GM19467 (cell line): Measurements from ENCODE around the gene IFT52.
"Not testable (repeated sequence)": the region's sequence is repeated elsewhere in the genome, so short reads cannot be mapped to it uniquely, and the experiment has no call there.

Experiments
- ATAC-seq: cut with Tn5 transposase; IDR thresholded peaks from one replicate; pipeline ENCODE4 v1.9.1; 2021; ENCODE audit warnings: mild to moderate bottlenecking, moderate library complexity; ENCODE audit not compliant: unreplicated experiment

Gene IFT52

DNA sequence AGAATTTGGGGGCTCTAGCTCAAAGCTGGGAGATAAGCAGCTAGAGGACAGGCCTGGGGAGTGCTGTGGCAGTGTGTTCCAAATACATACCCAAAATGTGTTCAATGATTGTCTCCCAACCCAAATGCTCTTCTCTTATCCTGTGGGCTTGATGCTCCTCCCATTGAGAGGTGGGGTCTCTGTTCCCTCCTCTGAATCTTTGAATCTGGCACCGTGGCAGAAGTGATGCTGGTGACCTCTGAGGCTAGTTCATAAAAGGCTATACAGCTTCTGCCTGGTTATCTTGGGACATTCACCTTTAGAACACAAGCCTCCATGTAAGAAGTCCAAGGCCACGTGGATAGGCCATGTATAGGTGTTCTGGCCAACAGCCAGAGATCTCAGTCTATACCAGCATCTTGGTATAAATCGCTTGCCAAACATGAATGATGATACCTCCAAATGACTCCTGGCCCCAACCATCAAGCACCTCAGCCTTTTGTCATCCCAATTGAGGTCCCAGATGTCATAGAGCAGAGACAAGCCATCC lies 60.3 kb downstream of the IFT52 start:
- ATAC-seq: no peak

DNA sequence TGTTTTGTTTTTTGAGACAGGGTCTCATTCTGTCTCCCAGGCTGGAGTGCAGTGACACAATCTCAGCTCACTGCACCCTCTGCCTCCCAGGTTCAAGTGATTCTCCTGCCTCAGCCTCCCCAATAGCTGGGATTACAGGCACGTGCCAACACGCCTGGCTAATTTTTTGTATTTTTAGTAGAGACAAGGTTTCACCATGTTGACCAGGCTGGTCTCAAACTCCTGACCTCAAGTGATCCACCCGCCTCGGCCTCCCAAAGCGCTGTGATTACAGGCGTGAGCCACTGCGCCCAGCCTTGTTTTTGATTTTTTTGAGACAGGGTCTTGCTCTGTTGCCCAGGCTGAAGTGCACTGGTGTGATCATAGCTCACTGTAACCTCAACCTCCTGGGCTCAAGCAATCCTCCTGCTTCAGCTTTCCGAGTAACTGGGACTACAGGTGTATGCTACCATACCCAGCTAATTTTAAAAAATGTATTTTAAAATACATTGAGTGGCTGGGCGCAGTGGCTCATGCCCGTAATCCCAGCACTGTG lies 61.0 kb downstream of the IFT52 start:
- not testable (repeated sequence) for ATAC-seq

GRCh38 chr20:43653966-43654365 lies 63.2 kb downstream of the IFT52 start:
- ATAC-seq: no peak

DNA sequence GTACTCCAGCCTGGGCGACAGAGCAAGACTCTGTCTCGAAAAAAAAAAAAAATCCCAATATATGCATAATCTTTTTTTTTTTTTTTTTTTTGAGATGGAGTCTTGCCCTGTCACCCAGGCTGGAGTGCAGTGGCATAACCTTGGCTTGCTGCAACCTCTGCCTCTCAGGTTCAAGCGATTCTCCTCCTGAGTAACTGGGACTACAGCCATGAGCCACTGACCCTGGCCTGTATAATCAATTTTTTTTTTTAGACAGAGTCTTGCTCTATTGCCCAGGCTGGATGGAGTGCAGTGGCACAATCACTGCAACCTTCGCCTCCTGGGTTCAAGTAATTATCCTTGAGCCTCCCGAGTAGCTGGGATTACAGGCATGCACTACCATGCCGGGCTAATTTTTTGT lies 64.4 kb downstream of the IFT52 start:
- ATAC-seq: not testable (repeated sequence)

- no peak for ATAC-seq
Observed at GRCh38 chr20:43655937-43656336, 65.2 kb downstream of the IFT52 start.

- no peak for ATAC-seq
Observed at GRCh38 chr20:43658069-43658722, 67.5 kb downstream of the IFT52 start.

- ATAC-seq: no peak
Observed at GRCh38 chr20:43658723-43659419, 68.1 kb downstream of the IFT52 start.

DNA sequence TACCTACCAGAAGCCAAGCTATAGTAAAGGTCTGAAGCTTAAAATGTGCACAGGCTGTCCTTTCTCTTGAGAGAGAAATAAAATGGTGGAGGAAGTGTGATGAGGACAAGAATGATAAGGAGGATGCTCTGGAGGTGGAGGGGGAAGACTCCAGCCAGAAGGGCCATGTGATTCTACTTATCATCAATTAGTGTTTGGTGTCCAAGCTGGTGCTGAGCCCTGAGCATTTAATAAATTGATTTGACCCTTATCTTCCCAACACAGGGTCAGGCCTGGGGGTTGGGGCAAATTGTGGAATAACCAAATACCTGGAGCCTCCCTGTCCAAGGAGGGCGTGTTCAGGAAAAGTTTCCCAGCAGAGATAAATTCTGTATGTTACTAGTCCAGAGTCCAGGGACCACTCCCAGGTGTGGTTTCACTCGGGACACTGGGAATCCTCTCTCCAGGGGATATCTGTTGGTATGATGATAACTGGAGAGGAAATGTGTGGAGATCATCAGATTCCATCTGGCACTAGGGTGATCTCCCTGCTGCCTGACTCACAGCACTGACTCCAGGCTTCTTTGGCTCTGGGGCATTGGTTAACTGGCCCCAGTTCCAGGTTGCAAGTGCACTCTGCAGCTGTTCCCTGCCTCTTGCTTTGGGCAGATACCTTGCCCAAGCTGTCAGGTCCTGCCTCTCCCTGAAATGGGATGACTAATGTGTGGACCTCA lies 72.4 kb downstream of the IFT52 start:
- no peak for ATAC-seq

GRCh38 chr20:43665466-43666176 lies 74.9 kb downstream of the IFT52 start:
- ATAC-seq: no peak

DNA sequence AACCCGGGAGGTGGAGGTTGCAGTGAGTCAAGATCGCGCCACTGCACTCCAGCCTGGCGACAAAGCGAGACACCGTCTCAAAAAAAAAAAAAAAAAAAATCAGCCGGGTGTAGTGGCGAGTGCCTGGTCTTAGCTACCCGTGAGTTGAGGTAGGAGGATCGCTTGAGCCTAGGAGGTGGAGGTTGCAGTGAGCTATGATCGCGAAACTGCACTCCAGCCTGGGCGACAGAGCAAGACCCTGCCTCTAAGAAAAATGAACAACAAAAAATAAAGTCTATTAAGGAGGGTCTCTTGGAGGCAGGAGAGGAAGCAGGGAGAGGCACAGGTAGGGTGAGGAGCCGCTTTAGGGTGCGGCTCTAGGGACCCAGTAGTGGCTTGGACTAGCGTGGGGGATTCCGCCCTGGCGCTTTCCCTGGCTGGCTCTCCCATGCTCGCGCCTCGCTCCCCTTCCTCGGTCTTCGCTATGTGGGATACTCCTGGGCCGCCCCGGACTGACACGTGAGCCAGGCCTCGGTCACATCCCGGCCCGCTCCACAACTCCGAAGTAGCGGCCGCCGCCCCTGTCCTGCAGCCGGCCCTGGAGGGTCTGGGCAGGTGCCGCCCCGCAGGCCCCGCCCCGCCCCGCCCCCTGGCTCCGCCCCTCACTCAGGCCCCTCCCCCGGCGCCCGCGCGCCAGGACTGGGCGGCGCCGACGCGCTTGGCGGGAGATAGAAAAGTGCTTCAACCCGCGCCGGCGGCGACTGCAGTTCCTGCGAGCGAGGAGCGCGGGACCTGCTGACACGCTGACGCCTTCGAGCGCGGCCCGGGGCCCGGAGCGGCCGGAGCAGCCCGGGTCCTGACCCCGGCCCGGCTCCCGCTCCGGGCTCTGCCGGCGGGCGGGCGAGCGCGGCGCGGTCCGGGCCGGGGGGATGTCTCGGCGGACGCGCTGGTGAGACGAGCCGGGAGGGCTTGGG lies 75.9 kb downstream of the IFT52 start, which contains the start of gene MYBL2:
Gene MYBL2 (plus strand): TSS at position 739 of the 953 bp plus-strand sequence. CDS start 170 bp downstream, at position 909.
- ATAC-seq: no peak

GRCh38 chr20:43667341-43668132 lies 76.8 kb downstream of the IFT52 start:
- ATAC-seq: no peak

- ATAC-seq: no peak
Observed at GRCh38 chr20:43669332-43669731, 78.6 kb downstream of the IFT52 start.

DNA sequence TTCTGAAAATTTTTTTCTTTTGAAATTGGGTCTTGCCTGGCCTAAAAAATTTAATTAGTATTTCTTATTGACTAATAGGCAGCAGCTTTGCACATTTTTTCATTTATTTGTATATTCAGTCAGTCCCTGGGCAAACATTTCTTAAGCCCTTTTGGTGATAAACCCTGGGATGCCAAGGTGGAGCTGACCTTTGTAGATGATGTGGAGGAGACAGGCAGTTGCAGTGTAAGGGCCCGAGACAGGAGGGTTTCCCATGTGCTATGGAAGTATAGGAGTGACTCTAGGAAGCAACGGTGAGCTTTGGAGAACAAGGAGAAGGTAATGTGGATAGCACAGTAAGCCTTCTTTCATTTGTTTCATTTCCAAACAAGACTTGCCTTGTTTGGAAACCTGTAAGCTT lies 79.7 kb downstream of the IFT52 start:
- no peak for ATAC-seq

- ATAC-seq: no peak
Observed at GRCh38 chr20:43676368-43676767, 85.6 kb downstream of the IFT52 start.

GRCh38 chr20:43680981-43681380 lies 90.2 kb downstream of the IFT52 start:
- ATAC-seq: no peak

DNA sequence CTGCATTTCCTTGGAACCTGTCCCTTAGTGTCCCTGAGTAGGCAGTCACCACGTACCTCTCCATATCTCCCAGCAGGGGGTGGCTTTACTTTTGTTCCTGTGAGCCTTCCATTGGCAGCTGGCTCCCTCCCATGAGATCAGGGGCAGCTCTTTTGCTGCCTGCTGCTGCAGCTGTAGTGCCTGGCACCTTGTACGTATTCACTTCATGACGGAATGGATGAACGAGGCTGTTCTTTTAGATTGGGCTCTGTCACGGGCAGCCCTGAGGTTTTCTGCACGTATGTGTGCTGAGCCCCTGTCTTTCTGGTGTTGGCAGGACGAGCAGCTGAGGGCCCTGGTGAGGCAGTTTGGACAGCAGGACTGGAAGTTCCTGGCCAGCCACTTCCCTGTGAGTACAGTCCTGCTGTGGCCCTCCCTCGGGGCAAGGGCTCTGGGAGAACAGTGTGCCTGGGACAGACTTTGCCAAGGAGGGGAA lies 90.8 kb downstream of the IFT52 start:
- peak; percentile 12 for ATAC-seq

DNA sequence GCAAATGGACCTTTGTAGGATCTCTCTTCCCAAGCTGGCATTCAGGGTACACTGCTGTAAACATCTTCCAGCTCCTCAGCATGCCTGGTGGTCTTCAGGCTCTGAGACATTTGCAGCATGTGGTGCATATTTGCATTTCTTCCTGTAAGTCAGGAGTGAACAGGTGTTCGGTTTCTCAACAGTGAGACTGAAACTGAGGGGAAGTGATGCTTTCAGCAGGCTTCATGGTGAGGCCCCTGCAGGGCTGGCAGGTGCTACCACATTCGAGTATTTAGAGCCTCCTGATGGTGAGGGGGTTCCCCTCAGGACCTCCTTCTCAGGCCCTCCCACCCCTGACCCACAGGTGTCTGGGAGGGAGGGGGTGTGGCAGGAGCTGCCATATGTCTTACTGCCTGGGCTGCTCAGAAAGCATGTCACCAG lies 91.3 kb downstream of the IFT52 start:
- ATAC-seq: peak; percentile 90

DNA sequence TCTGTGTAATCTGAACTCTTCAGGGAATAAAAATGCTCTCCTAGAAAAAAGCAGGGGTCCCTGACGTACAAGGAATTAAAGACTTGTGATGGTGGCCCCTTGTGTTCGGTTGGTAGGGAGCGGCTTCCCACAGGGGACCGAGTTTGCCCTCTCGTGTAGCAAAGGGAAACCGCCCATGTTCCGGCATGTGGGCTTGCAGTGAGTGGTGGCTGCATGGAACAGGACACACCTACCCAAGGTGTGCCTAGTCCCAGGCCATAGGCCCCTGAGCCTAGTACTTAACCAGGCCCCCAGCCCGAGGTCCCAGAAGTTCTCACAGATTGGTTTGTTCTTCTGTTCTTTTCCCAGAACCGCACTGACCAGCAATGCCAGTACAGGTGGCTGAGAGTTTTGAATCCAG lies 91.7 kb downstream of the IFT52 start:
- peak; percentile 32 for ATAC-seq

DNA sequence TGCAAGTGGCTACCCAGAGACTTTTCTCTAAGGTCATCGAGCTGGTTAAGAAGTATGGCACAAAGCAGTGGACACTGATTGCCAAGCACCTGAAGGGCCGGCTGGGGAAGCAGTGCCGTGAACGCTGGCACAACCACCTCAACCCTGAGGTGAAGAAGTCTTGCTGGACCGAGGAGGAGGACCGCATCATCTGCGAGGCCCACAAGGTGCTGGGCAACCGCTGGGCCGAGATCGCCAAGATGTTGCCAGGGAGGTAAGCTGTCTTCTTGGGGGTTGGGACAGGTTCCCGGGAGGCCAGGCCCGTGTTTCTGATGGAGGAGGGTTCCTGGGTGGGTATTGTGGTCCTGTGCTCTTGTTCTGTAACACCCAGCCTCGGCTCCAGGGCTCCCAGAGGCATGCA lies 96.1 kb downstream of the IFT52 start:
- ATAC-seq: no peak
